PC-3 (cell line): ENCODE measurements around the gene GPR156.
A peak's percentile ranks its signal among the peaks of the same experiment; 100 is the strongest.

Experiments used
- EZH2 ChIP-seq: fragments of 300-600 bp; sonication (generic); IDR thresholded peaks from one replicate; pipeline ENCODE4 v1.6.1; 2017; ENCODE audit warnings: antibody characterized with exemption, mild to moderate bottlenecking, low read length; ENCODE audit not compliant: unreplicated experiment
- EZH2phosphoT487 ChIP-seq: fragments of 300-600 bp; sonication (generic); IDR thresholded peaks from 2 replicates; pipeline ENCODE4 v1.6.1; 2018; ENCODE audit warnings: mild to moderate bottlenecking, antibody characterized with exemption, low read length, borderline replicate concordance
- TF ChIP-seq, protein P1 (sequence below): fragments of 300-600 bp; sonication (generic); conservative IDR thresholded peaks from 2 replicates; pipeline ENCODE4 v1.5.1; 2017; ENCODE audit warnings: antibody characterized with exemption, low read depth, mild to moderate bottlenecking, low read length

DNA sequence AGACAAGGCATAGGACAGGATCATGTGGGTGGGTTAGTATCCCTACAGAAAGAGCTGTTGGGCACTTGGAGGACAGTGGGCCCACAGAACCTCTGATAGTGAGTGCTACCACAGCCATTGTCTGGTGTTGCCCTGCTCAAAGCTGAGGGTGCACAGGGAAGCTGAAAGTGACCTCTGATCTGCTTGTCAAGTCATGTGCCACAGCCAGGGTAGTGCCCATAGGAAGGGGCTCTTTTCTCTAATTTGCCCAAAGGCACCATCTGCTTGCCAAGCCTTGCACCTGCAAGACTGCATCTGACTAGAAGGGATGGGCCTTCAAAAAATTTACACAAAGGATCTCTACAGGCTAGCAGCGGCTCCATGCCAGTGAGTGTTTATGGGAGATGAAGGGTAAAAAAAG, 103.4 kb downstream of the GPR156 start:
- TF ChIP-seq, protein P1, sequence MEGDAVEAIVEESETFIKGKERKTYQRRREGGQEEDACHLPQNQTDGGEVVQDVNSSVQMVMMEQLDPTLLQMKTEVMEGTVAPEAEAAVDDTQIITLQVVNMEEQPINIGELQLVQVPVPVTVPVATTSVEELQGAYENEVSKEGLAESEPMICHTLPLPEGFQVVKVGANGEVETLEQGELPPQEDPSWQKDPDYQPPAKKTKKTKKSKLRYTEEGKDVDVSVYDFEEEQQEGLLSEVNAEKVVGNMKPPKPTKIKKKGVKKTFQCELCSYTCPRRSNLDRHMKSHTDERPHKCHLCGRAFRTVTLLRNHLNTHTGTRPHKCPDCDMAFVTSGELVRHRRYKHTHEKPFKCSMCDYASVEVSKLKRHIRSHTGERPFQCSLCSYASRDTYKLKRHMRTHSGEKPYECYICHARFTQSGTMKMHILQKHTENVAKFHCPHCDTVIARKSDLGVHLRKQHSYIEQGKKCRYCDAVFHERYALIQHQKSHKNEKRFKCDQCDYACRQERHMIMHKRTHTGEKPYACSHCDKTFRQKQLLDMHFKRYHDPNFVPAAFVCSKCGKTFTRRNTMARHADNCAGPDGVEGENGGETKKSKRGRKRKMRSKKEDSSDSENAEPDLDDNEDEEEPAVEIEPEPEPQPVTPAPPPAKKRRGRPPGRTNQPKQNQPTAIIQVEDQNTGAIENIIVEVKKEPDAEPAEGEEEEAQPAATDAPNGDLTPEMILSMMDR = peak; percentile 36
- no peak for TF ChIP-seq EZH2
- no peak for TF ChIP-seq EZH2phosphoT487
